Ovary (tissue), 9 donors: ENCODE data around the gene AGBL4. TPM values are rescaled to one million over a fixed set of nuclear protein-coding genes. Genes with fewer than 3 reads are reported as not detected.

ENCODE experiments used
- DNase-seq, 5 donors: peaks; one replicate each; pipeline ENCODE4 v3.0.0-alpha.2; 2019 to 2020
- H3K27ac ChIP-seq, 2 donors: fragments of 200-600 bp; one replicate each; pipeline versions ENCODE4 v1.5.1 to v1.8.0; 2019 to 2022
- H3K27me3 ChIP-seq: fragments of 200-600 bp; one replicate; pipeline ENCODE4 v1.8.0; 2022
- H3K36me3 ChIP-seq: fragments of 200-600 bp; sonication (generic); one replicate; pipeline ENCODE4 v1.5.1; 2019
- H3K4me1 ChIP-seq: one replicate; pipeline ENCODE4 v1.8.1; 2013; ENCODE audit warnings: mild to moderate bottlenecking, moderate library complexity; ENCODE audit not compliant: insufficient read depth
- H3K4me3 ChIP-seq: fragments of 200-600 bp; sonication (generic); one replicate; pipeline ENCODE4 v1.5.1; 2017
- H3K9me3 ChIP-seq, 2 donors: fragments of 200-600 bp in 1 of 2; sonication (generic) in 1 of 2; one replicate each; pipeline versions ENCODE4 v1.5.1 to v1.8.1; 2013 to 2019; ENCODE audit warnings: mild to moderate bottlenecking in 1 of 2, moderate library complexity in 1 of 2
- CTCF ChIP-seq, 3 donors: fragments of 450-650 bp in 2 of 3; fragments of 200-600 bp in 1 of 3; IDR thresholded peaks; one replicate each; pipeline versions ENCODE4 v1.5.1 to v1.8.0; 2016 to 2022; ENCODE audit warnings: antibody characterized with exemption in 3 of 3, mild to moderate bottlenecking in 1 of 3
- EP300 ChIP-seq: sonication (generic); formaldehyde crosslinking; IDR thresholded peaks from one replicate; pipeline ENCODE4 v1.6.1; 2017; ENCODE audit warnings: antibody characterized with exemption
- POLR2A ChIP-seq: fragments of 450-650 bp; IDR thresholded peaks from one replicate; pipeline ENCODE4 v1.6.1; 2017; ENCODE audit warnings: antibody characterized with exemption, mild to moderate bottlenecking, moderate library complexity
- WGBS, 3 donors: extraction: QIAGEN DNeasy Blood & Tissue Kit in 1 of 3; methylation state at CpG; one replicate each; pipeline versions ENCODE4 v1.1.5 to v1.1.7; 2013 to 2017; 5-methylcytosine and 5-hydroxymethylcytosine counted together
- intact Hi-C, 4 donors: fragments of 100-400 bp; cut with DNase I; formaldehyde crosslinking; loops; one replicate each; pipeline versions ENCODE4 v1.11.0 to v1.15.1; 2022 to 2023
- polyA plus RNA-seq, 2 donors: library from polyadenylated mRNA; stranded (reverse); fragments of 200-250 nt in 1 of 2; fragments of 350-450 nt in 1 of 2; fragmentation: Illumina TruSeq in 1 of 2; extraction: RNeasy Lipid Tissue Mini Kit (QIAGEN cat#74804) in 1 of 2; gene quantifications; one replicate each; pipeline ENCODE4 v1.2.3, GENCODE V29; 2013 to 2014
- total RNA-seq, 7 donors: library from RNA; depleted of rRNA in 2 of 7; stranded (reverse); fragments of >200 nt in 2 of 7; fragmentation: NEBNext Ultra II Directional in 3 of 7; extraction: Animal tissue kit (Norgen Biotek cat#: 25700) in 3 of 7; gene quantifications; one replicate each; pipeline versions ENCODE4 v1.1.0 to v1.2.4, GENCODE V29; 2016 to 2023
- donor health status: DM: no; HTN: no; CAD: no; lungs with moderate emphysema.
- donor health status: DM: no; HTN: no; CAD: no.
- donor health status: Bipolar disorder and iron deficiency.
- donor health status: DM: yes; HTN: yes; CAD: no.
- donor health status: DM: no; HTN: no; CAD: no.
- donor health status: DM: yes; HTN: yes; CAD: no.

AGBL4 gene
- total and polyA plus RNA-seq, 9 donors = 0.15 to 6.2 (median 0.64) TPM

- Histone ChIP-seq H3K4me3 (no peak overlapping the region), H3K27me3 (no peaks in the 10 kb centered on the region), H3K27ac (no peak overlapping the region), H3K9me3 (no peaks in the 10 kb centered on the region), H3K36me3 (no peaks in the 10 kb centered on the region), H3K4me1 (peaks cover 1% of the 10 kb centered on the region)
- no peak for TF ChIP-seq CTCF (IDR thresholded peaks at IDR 0.05)
- no peak for TF ChIP-seq POLR2A
- no peak for TF ChIP-seq EP300
- intact Hi-C loops = no loop called here
- 74 to 89% (median 79%) methylated on average over 10 of the region's 10 CpGs for WGBS, 3 donors
- no peak for DNase-seq
Observed at GRCh38 chr1:48730164-48730910, 1293.4 kb downstream of the AGBL4 start.

GRCh38 chr1:48728584-48728983 lies 1295.2 kb downstream of the AGBL4 start:
- Histone ChIP-seq H3K4me1 (no peaks in the 10 kb centered on the region), H3K36me3 (no peaks in the 10 kb centered on the region), H3K9me3 (no peaks in the 10 kb centered on the region), H3K27me3 (no peaks in the 10 kb centered on the region), H3K4me3 (no peak overlapping the region), H3K27ac (no peak overlapping the region)
- TF ChIP-seq EP300 (no peak), CTCF (IDR thresholded peaks at IDR 0.05) (no peak), POLR2A (no peak)
- no peak for DNase-seq
- 96 to 97% (median 96%) methylated on average over 2 of the region's 2 CpGs for WGBS, 3 donors
- intact Hi-C loops = no loop called here

- H3K27ac ChIP-seq = no peak overlapping the region
- TF ChIP-seq POLR2A = no peak
- TF ChIP-seq EP300 = no peak
- TF ChIP-seq CTCF (IDR thresholded peaks at IDR 0.05) = no peak
- H3K4me1 ChIP-seq = no peaks in the 10 kb centered on the region
- intact Hi-C loops = no loop called here
- no peaks in the 10 kb centered on the region for H3K27me3 ChIP-seq
- no peak for DNase-seq
- no peaks in the 10 kb centered on the region for H3K36me3 ChIP-seq
- H3K4me3 ChIP-seq = no peak overlapping the region
- 88 to 92% (median 91%) methylated on average over 4 of the region's 4 CpGs for WGBS, 3 donors
- H3K9me3 ChIP-seq = no peaks in the 10 kb centered on the region
Observed at GRCh38 chr1:48726557-48727215, 1297.1 kb downstream of the AGBL4 start.

GRCh38 chr1:48726139-48726538 lies 1297.6 kb downstream of the AGBL4 start:
- Histone ChIP-seq H3K4me1 (no peaks in the 10 kb centered on the region), H3K27ac (no peak overlapping the region), H3K9me3 (no peaks in the 10 kb centered on the region), H3K36me3 (no peaks in the 10 kb centered on the region), H3K27me3 (no peaks in the 10 kb centered on the region), H3K4me3 (no peak overlapping the region)
- whole genome bisulfite sequencing, 3 donors = 95 to 99% (median 96%) methylated on average over 2 of the region's 2 CpGs
- intact Hi-C loops = no loop called here
- TF ChIP-seq CTCF (IDR thresholded peaks at IDR 0.05) (no peak), POLR2A (no peak), EP300 (no peak)
- no peak for DNase-seq
